ENCODE measurements around the gene BABAM2.

BABAM2 gene

GRCh38 chr2:27914041-27914804 lies 23.7 kb downstream of the BABAM2 start:
- no peak for DNase-seq

DNA sequence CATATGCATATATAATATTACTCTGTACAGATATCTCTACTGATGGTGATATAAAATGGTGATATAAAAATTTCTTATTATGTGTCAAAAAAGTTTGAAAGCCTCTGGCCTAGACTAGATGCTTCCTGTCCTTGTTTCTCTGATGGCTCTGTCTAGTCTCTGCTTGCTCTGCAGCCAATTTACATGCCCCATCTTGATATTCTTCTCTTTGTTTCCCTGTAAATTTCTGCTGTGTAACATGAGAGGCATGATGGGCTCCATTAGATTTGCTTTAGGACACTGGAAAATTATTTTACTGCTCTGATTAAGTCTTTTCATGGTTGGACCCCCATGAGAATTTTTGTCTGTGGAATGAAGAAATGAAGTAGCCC lies 24.3 kb downstream of the BABAM2 start:
- no peak for DNase-seq

DNA sequence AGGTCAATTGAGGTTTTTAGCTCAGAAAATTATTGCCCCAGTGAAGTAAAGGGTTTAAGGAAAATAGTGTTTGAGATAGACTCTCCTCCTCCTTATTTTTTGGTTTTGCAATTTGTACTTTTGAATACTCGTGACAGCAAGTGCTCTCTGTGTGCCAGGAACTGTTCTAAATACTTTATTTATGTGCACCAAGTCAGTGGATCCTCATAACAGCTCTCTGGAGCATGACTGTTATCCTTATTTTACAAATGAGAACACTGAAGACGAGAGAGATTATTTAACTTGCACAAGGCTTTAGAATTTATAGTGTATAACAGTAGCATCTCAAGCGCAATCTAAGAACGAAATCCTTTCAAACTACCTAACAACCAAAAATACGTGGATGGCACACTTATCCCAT lies 24.7 kb downstream of the BABAM2 start:
- no peak for DNase-seq

- no peak for DNase-seq
Observed at GRCh38 chr2:27915874-27916273, 25.3 kb downstream of the BABAM2 start.

GRCh38 chr2:27916293-27916995 lies 25.9 kb downstream of the BABAM2 start:
- no peak for DNase-seq

DNA sequence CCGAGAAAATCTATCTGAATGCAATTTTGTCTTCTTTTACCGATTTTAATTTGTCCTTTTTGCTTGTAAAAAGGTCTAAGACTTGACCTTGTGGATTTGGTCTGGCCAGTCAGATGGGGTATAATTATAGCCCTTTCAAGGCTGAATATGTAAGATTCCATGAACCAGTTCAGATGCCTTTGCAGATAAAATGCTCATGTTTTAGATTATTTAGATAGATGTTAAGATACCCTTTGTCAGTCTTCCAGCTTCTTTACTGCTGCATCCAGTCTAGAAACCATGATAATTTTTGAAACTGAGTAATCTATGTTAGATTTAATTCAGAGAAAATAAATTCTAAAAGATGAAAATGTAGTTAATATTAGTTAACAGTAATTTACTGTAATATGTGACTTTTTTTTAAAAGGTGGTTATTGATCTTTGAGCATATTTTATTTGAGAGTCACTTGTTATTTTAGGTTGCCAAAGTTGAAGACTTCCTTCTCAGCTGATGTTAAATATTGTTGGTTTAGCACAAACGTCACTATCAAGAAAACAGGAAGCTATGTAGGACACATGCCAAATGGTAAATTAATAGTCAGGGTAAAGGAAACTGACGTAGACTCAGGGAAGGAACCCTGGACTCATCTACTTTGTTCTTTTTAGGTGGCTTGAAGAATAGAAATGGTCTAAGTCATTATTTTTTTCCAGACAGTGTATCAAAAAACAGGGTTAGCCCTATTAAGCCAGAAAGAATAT lies 29.8 kb downstream of the BABAM2 start:
- peak; percentile 16 for DNase-seq

DNA sequence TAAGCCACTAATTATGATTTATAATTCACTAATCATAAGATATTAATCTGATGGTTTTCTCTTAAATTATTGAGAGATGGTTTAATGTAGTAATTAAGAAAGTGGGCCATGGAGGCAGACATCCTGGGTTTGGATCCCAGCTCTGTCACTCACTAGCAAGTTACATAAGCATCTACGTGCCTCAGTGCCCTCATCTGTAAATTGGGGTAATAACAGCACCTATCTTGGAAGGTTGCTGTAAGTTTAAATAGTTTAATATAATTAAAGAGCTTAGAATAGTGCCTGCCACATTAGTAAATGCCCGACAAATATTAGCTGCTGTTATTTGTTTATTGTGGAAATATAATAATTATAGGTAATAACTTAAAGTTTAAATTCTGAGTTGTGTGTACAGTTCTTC lies 30.9 kb downstream of the BABAM2 start:
- DNase-seq, result no peak

DNA sequence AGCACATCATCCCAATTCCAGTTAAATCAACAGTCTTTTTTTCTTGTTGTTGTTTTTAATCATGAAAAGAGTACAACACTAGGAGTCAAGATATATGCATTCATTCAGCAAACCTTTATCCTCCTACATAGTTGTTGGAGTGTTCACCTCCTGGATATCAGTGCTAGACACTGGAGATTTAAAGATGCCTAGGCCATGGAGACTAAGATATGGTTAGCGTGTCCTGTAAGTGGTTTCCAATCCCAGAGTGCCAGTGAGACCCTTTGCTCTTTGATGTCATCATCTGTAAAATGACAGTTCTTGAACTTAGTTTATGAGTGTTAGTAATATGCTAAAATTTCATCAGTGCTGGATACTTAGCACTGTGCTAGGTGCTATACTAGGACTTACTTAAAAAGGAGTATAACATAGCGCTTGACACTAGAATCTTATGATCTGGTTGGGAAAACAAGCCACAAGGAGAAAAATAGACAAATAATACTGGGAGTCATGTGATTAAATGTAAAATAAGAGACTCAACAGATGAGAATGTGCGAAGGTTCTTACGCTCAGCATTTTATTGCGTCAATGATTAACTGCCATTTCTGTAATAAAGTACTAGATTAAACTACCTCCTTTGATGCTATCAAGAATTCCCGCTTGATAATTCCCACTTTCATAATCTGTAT lies 31.5 kb downstream of the BABAM2 start:
- no peak for DNase-seq

- DNase-seq, result no peak
Observed at GRCh38 chr2:27922842-27923241, 32.3 kb downstream of the BABAM2 start.

- DNase-seq, result no peak
Observed at GRCh38 chr2:27925766-27926472, 35.4 kb downstream of the BABAM2 start.

DNA sequence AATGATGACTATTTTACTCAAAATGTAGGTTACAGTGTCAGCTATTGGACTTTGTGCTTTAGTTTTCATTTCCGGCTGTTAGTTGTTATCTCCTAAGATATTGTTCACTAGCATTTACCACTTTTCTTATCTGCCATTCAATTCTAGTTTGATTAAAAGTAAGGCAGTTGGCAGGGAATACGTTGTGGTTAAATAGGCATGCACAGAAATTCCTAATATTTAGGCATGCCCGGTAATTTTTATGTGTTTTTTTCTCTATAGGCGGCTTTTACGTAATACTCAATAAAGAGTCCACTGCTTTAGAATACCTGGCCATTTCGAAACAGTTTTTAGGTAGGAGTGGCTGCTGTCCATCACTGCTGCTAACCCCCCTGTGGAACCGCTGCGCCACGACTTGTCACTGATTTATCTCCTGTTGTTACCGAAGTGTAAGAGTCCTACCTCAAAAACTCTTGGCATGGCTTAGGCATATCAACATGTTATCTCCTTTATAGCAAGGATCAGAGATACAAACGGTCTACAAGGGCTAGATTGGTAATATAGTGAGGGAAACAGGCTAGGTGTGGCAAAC lies 39.5 kb downstream of the BABAM2 start:
- DNase-seq, result no peak

- DNase-seq, result no peak
Observed at GRCh38 chr2:27931361-27931950, 40.9 kb downstream of the BABAM2 start.

GRCh38 chr2:27932396-27932795 lies 41.9 kb downstream of the BABAM2 start:
- no peak for DNase-seq

- DNase-seq, result no peak
Observed at GRCh38 chr2:27935026-27935425, 44.5 kb downstream of the BABAM2 start.

GRCh38 chr2:27940090-27940671 lies 49.7 kb downstream of the BABAM2 start:
- no peak for DNase-seq

DNA sequence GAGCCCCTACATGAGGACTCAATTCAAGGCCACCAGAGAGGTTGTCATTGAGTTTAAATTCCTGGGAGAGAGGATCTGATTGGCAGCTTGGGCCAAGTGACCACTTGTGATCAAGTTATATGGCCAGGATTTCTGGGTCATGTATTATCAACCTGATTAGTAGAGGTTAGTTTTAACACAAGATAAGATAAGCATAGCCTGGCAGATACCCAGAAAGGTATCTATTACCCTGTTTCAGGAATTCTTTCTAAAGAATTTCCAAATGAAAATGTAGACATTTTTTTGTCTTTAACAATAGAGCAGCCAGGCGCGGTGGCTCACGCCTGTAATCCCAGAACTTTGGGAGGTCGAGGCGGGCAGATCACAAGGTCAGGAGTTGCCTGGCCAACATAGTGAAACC lies 50.5 kb downstream of the BABAM2 start:
- DNase-seq, result no peak

DNA sequence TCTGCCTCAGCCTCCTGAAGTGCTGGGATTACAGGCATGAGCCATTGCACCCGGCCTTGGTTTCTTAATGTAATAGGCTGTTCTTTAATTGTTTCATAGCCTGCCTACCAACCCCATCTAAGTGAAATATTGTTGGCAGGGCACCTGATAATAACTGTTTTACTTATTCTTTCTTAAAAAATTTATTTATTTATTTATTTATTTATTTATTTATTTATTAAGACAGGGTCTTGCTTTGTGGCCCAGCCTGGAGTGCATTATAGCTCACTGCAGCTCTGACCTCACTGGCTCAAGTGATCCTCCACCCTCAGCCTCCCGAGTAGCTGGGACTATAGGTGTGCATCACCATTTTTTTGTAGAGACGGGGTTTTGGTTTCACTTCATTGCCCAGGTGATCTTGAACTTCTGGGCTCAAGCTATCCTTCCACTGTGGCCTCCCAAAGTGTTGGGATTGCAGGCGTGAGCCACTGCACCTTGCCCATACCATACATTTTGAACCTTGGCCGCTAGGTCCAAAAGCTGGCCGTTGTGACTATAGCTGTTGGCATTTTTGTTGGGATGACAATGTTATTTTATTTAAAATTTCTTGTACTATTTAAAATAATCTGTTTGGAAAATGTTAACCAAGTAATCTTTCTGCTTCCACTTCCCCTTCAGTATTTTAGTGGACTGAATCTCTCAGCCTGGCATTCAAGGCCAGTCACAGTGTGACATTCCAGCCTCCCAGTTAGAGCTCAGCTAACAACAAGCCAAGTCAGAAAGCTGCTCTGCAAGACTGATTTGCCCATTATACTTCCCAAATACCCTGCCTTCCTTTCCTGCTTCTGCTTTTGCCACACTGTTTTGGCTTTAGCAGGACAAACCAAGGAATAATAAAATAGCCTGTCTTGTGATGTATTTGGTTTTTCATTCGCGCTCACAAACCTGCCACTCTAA lies 52.4 kb downstream of the BABAM2 start:
- no peak for DNase-seq

GRCh38 chr2:27946530-27947060 lies 56.1 kb downstream of the BABAM2 start:
- DNase-seq, result no peak

DNA sequence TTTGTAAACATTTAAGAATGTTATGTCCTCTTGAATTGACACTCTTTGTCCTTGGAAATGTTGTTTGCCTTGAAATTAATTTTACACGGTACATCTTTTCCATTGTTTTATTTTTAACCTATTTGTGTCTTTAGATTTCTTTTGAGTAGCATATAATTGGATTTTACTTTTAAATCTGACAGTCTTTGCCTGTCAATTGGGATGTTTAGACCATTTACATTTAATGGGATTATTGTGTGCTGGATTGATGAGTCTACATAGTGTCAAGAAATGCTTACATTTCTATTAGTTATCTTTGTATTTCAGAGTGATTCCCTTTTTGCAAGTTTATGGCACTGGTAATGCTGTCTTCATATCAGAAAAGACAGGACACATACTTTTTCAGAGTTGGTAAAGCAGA lies 61.5 kb downstream of the BABAM2 start:
- DNase-seq, result no peak

- DNase-seq, result no peak
Observed at GRCh38 chr2:27953077-27953476, 62.5 kb downstream of the BABAM2 start.
